ENCODE measurements around the gene FAM170B.

DNA sequence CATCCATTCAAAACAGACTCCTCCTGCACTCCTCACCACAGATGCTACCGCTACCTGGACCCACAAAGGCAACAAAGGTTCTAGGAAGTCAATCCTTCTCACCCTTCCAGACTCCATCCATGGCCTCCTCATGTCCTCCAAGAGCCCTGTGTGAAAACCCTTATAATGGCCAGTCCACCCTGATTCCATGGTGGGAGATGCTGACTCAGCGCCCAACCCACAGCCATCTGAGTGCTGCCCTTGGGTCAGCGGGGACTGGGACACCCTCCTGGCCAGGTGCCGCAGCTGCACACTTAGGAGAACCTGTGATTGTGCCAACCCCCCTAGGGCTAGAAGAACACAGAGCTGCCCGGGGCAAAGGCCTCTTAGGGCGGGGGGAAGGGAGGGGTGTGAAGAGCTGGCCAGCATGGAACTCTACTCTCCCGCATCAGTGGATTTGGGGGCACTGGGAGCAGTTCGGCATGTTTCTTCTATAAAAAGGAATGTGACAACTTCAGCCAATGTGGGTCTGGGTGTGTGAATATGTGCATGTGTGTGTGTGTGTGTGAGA lies 29.0 kb upstream of the FAM170B start:
- TF ChIP-seq EZH2 (IDR thresholded peaks at IDR 0.05; ENCODE audit: insufficient read depth, poor library complexity, severe bottlenecking) (no peak), EZH2phosphoT487 (IDR thresholded peaks at IDR 0.05; ENCODE audit: insufficient read depth, low read depth) (no peak)
